ENCODE measurements around the gene OPRM1. TPM values are rescaled to one million over a fixed set of nuclear protein-coding genes. Genes with fewer than 3 reads are reported as not detected.

The OPRM1 gene
- total RNA-seq, 1 experiment from 2014 or later: not detected

DNA sequence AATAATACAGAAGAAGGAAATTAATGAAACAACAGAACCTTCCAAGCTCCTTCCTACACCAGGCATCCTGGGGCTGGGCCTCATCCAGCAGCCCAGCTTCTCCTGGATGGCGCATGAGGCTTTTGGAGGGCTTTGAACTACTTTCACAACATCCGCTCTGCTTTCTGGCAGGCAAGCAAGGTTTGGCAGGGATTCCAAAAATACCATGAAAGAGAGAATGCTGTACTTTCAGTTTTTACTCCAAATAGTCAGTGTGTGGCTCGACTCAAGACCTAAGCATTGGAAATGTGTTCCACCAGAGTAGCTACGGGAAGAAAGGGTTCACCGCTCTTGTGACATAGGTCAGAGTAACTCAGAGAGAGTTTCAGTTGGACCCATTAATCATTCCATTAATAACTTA, 125.4 kb downstream of the OPRM1 start:
- POLR2A ChIA-PET: no interaction called here
- no peaks in the 10 kb centered on the region for H3K4me1 ChIP-seq (ENCODE audit: control insufficient read depth, insufficient read depth, low read length)
- intact Hi-C loops (cut with micrococcal nuclease; ENCODE audit: unreplicated experiment): no loop called here
- no peak overlapping the region for H3K27ac ChIP-seq (ENCODE audit: low read length)
- no peak overlapping the region for H3K4me3 ChIP-seq (ENCODE audit: low read depth in 2 of 2, low read length in 2 of 2)
- no TSS peak for BruUV-seq (replicated peaks)
- no peaks in the 10 kb centered on the region for H3K9me3 ChIP-seq (ENCODE audit: control insufficient read depth, insufficient read depth, low read depth, low read length)
- in situ Hi-C loops (cut with HindIII; ENCODE audit: low pct_unique_long_range_greater_than_20kb, low sequenced_read_pairs): no loop called here
- no peaks in the 10 kb centered on the region for H3K36me3 ChIP-seq (ENCODE audit: control insufficient read depth, insufficient read depth, low read length)
- TF ChIP-seq, protein P1, sequence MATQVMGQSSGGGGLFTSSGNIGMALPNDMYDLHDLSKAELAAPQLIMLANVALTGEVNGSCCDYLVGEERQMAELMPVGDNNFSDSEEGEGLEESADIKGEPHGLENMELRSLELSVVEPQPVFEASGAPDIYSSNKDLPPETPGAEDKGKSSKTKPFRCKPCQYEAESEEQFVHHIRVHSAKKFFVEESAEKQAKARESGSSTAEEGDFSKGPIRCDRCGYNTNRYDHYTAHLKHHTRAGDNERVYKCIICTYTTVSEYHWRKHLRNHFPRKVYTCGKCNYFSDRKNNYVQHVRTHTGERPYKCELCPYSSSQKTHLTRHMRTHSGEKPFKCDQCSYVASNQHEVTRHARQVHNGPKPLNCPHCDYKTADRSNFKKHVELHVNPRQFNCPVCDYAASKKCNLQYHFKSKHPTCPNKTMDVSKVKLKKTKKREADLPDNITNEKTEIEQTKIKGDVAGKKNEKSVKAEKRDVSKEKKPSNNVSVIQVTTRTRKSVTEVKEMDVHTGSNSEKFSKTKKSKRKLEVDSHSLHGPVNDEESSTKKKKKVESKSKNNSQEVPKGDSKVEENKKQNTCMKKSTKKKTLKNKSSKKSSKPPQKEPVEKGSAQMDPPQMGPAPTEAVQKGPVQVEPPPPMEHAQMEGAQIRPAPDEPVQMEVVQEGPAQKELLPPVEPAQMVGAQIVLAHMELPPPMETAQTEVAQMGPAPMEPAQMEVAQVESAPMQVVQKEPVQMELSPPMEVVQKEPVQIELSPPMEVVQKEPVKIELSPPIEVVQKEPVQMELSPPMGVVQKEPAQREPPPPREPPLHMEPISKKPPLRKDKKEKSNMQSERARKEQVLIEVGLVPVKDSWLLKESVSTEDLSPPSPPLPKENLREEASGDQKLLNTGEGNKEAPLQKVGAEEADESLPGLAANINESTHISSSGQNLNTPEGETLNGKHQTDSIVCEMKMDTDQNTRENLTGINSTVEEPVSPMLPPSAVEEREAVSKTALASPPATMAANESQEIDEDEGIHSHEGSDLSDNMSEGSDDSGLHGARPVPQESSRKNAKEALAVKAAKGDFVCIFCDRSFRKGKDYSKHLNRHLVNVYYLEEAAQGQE (IDR thresholded peaks at IDR 0.05; ENCODE audit: insufficient read depth in 1 of 2, low read depth in 2 of 2, low read length in 1 of 2): no peak
- no peak for TF ChIP-seq SIN3A (IDR thresholded peaks at IDR 0.05; ENCODE audit: borderline replicate concordance, insufficient read depth, low read depth, low read length)
- TF ChIP-seq, protein P2, sequence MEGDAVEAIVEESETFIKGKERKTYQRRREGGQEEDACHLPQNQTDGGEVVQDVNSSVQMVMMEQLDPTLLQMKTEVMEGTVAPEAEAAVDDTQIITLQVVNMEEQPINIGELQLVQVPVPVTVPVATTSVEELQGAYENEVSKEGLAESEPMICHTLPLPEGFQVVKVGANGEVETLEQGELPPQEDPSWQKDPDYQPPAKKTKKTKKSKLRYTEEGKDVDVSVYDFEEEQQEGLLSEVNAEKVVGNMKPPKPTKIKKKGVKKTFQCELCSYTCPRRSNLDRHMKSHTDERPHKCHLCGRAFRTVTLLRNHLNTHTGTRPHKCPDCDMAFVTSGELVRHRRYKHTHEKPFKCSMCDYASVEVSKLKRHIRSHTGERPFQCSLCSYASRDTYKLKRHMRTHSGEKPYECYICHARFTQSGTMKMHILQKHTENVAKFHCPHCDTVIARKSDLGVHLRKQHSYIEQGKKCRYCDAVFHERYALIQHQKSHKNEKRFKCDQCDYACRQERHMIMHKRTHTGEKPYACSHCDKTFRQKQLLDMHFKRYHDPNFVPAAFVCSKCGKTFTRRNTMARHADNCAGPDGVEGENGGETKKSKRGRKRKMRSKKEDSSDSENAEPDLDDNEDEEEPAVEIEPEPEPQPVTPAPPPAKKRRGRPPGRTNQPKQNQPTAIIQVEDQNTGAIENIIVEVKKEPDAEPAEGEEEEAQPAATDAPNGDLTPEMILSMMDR (IDR thresholded peaks at IDR 0.05): no peak
- TF ChIP-seq TCF7L2 (IDR thresholded peaks at IDR 0.05; ENCODE audit: low read depth, low read length): no peak
- no peak for TF ChIP-seq POLR2AphosphoS5 (IDR thresholded peaks at IDR 0.05; ENCODE audit: low read depth, low read length)
- DNase-seq (ENCODE audit: low read depth, low spot score) (no peak), ATAC-seq (no peak)
- CTCF ChIA-PET: no interaction called here
- no peaks in the 10 kb centered on the region for H3K27me3 ChIP-seq (ENCODE audit: control insufficient read depth, insufficient read depth, low read length)

DNA sequence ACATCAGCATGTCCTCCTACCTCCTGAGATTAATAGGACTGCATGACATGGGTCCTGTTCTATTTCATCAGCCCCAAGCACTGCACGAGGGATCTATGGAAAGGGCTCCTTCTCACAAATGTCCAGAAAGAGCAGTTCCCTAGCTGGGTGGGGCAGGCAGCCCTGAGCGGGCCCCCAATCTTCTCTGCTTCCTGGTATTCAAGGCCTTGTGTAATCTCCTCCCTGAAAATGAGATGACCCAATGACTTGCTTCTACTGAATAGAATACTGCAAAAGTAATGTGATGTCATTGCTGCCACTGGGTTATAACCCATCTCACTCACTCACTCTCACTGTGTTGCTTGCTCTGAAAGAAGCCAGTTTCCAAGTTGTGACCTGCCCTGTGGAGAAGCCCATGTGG, 126.4 kb downstream of the OPRM1 start:
- Histone ChIP-seq H3K4me3 (ENCODE audit: low read depth in 2 of 2, low read length in 2 of 2) (no peak overlapping the region), H3K36me3 (ENCODE audit: control insufficient read depth, insufficient read depth, low read length) (no peaks in the 10 kb centered on the region), H3K27me3 (ENCODE audit: control insufficient read depth, insufficient read depth, low read length) (no peaks in the 10 kb centered on the region), H3K4me1 (ENCODE audit: control insufficient read depth, insufficient read depth, low read length) (no peaks in the 10 kb centered on the region), H3K27ac (ENCODE audit: low read length) (no peak overlapping the region), H3K9me3 (ENCODE audit: control insufficient read depth, insufficient read depth, low read depth, low read length) (no peaks in the 10 kb centered on the region)
- ATAC-seq (no peak), DNase-seq (ENCODE audit: low read depth, low spot score) (no peak)
- POLR2A ChIA-PET: no interaction called here
- intact Hi-C loops (cut with micrococcal nuclease; ENCODE audit: unreplicated experiment) (no loop called here), in situ Hi-C loops (cut with HindIII; ENCODE audit: low pct_unique_long_range_greater_than_20kb, low sequenced_read_pairs) (no loop called here)
- TF ChIP-seq, protein P2 (IDR thresholded peaks at IDR 0.05): no peak
- TF ChIP-seq SIN3A (IDR thresholded peaks at IDR 0.05; ENCODE audit: borderline replicate concordance, insufficient read depth, low read depth, low read length): no peak
- CTCF ChIA-PET: no interaction called here
- no TSS peak for BruUV-seq (replicated peaks)

DNA sequence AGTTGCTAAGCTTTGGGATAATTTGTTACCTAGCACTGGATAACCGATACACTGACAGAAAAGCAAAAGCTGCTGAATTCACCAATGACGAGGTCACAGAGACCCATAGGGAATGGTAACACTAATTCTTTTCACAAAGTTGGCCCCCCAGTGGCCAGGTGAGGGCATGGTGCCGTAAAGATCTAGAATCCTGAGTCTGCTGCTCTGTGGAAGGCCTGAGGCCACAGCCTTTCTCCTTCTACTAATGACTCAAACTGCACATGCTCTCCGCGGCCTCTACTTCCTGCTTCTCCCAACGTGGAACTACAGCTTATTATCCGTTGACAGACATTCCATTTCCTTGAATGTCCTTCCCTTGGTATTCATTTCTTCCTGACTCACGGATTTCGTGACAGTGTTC, 127.1 kb downstream of the OPRM1 start:
- H3K4me1 ChIP-seq (ENCODE audit: control insufficient read depth, insufficient read depth, low read length): no peaks in the 10 kb centered on the region
- ATAC-seq: no peak
- no peak overlapping the region for H3K27ac ChIP-seq (ENCODE audit: low read length)
- DNase-seq (ENCODE audit: low read depth, low spot score): no peak
- H3K4me3 ChIP-seq (ENCODE audit: low read depth in 2 of 2, low read length in 2 of 2): no peak overlapping the region
- H3K9me3 ChIP-seq (ENCODE audit: control insufficient read depth, insufficient read depth, low read depth, low read length): no peaks in the 10 kb centered on the region
- no peaks in the 10 kb centered on the region for H3K27me3 ChIP-seq (ENCODE audit: control insufficient read depth, insufficient read depth, low read length)
- TF ChIP-seq, protein P2 (IDR thresholded peaks at IDR 0.05): peak; percentile 20
- TF ChIP-seq, protein P1 (IDR thresholded peaks at IDR 0.05; ENCODE audit: insufficient read depth in 1 of 2, low read depth in 2 of 2, low read length in 1 of 2): no peak
- intact Hi-C loops (cut with micrococcal nuclease; ENCODE audit: unreplicated experiment): no loop called here
- in situ Hi-C loops (cut with HindIII; ENCODE audit: low pct_unique_long_range_greater_than_20kb, low sequenced_read_pairs): no loop called here
- H3K36me3 ChIP-seq (ENCODE audit: control insufficient read depth, insufficient read depth, low read length): no peaks in the 10 kb centered on the region
- CTCF ChIA-PET: no interaction called here
- no TSS peak for BruUV-seq (replicated peaks)
- POLR2A ChIA-PET: no interaction called here
